Activated naive CD8-positive, alpha-beta T cell treated with anti-CD3 and anti-CD28 coated beads, Interleukin-2, amount 50 U/mL, for 24 hours (primary cell): ENCODE data around the gene AOC3.

Source experiments
- ATAC-seq: fragments of 150-1000 bp; cut with Tn5 transposase; one replicate; pipeline ENCODE4 v1.10.0; 2021
- DNase-seq: peaks from one replicate; pipeline ENCODE4 v3.0.0; 2021
- H3K27ac Mint-ChIP-seq: one replicate; pipeline ENCODE4 v1.8.0; 2021; ENCODE audit warnings: mild to moderate bottlenecking, mixed read lengths
- H3K27me3 Mint-ChIP-seq: one replicate; pipeline ENCODE4 v1.8.0; 2021; ENCODE audit warnings: mixed read lengths
- H3K36me3 Mint-ChIP-seq: one replicate; pipeline ENCODE4 v1.8.0; 2021; ENCODE audit warnings: low read depth, mixed read lengths
- H3K4me1 Mint-ChIP-seq: one replicate; pipeline ENCODE4 v1.8.0; 2021; ENCODE audit warnings: mixed read lengths
- H3K4me3 Mint-ChIP-seq: one replicate; pipeline ENCODE4 v1.8.0; 2021; ENCODE audit warnings: mild to moderate bottlenecking, moderate library complexity, mixed read lengths
- H3K9me3 Mint-ChIP-seq: one replicate; pipeline ENCODE4 v1.8.0; 2021; ENCODE audit warnings: mixed read lengths

Gene AOC3

GRCh38 chr17:42832934-42833766, 17.8 kb upstream of the AOC3 start, which contains the start of gene PSME3:
PSME3 (plus strand) TSS chr17:42833397; CDS start chr17:42833632, 235 bp downstream.
- H3K27me3 Mint-ChIP-seq: no peaks in the 10 kb centered on the region
- H3K27ac Mint-ChIP-seq: peak within 1 kb of the TSS; percentile 99
- no peaks in the 10 kb centered on the region for H3K9me3 Mint-ChIP-seq
- ATAC-seq (peak; percentile 93), DNase-seq (peak; percentile 92)
- peaks cover 33% of the 10 kb centered on the region for H3K36me3 Mint-ChIP-seq
- peaks cover 31% of the 10 kb centered on the region for H3K4me1 Mint-ChIP-seq
- H3K4me3 Mint-ChIP-seq: peak within 1 kb of the TSS; percentile 96

DNA sequence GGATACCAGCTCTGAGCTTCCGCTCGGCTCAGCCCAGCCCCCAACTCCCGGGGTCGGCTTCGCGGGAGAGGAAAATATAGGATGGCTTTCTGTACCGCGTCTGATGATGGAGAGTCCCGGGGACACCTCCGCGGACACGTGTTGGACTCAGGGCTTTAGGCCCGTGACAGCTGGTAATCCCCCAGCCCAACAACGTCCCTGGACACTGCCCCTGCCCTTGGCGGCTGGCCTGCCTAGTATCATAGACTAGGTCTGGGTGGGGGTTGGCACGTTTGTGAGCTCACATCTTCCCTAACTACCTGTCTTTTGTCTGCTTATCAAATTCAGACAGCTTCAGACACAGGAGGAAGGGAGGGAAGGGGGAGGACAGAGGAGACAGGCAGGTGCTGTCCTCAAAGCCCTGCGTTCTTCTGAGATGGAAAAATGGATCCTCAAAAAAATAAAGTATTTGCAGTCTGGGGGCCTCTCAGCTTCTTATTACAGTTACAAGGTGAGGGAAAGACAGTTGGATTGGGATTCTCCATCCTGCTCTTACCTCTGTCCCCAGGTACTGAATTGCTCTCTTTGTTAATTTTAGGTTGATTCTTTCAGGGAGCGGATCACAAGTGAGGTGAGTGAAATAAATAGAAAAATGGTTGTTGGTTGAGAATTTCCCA, 17.1 kb upstream of the AOC3 start:
- Mint-ChIP-seq H3K4me1 (peaks cover 31% of the 10 kb centered on the region), H3K4me3 (peak overlapping the region; percentile 96), H3K27me3 (no peaks in the 10 kb centered on the region), H3K36me3 (peaks cover 39% of the 10 kb centered on the region), H3K9me3 (no peaks in the 10 kb centered on the region), H3K27ac (peak overlapping the region; percentile 99)
- DNase-seq: peak; percentile 16
- ATAC-seq: no peak

DNA sequence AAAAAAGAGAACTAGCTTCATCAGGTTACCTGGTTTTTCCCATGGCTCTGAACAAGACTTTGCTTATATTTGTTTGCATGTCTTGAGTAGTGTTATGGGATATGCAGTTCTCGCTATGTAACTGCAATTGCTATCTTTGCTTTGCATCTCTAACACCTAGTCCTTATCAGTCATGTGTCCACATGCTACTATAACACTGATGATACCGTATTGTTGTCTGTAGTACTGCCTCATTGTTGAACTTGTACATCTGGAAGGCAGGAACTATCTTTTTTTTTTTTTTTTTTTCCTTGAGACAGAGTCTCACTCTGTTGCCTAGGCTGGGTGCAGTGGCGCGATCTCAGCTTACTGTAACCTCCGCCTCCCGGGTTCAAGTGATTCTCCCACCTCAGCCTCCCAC, 15.3 kb upstream of the AOC3 start:
- peaks cover 49% of the 10 kb centered on the region for H3K36me3 Mint-ChIP-seq
- no peak overlapping the region for H3K27ac Mint-ChIP-seq
- no peak for ATAC-seq
- DNase-seq: no peak
- H3K27me3 Mint-ChIP-seq: no peaks in the 10 kb centered on the region
- no peak overlapping the region for H3K4me3 Mint-ChIP-seq
- no peaks in the 10 kb centered on the region for H3K9me3 Mint-ChIP-seq
- peaks cover 33% of the 10 kb centered on the region for H3K4me1 Mint-ChIP-seq

DNA sequence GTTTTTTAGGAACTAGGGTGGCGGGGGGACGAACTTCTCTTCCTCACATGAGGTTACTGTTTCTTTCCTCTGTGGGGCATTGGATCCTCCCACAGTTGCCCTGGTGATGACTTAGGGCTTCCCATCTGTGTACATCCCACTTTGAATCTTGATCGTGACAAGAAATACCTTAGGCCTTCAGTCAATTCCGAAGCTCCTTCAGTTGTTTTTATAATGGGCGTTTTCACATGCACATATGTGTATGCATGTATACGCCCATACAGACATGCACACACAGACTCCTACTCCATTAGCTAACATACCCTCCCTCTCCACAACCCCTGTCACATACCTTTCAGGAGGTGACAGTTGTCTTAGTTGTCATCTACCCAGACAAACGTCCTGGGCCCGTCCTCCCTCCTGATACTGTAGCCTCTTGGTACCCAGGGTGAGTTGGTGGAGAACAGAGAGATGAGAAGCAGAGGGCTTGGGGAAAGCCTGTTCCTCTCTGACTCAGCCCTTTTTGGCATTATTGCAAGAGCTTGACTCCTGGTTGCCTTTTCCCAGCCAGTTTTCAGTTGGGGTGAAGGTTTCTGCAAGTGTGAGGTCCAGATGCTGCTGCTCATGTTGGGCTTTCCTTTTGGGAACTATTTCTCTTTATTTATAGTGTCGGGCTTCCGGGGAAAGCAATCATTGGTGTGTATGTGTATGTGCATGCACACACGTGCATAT, 8.9 kb upstream of the AOC3 start:
- Mint-ChIP-seq H3K27me3 (no peaks in the 10 kb centered on the region), H3K9me3 (no peaks in the 10 kb centered on the region), H3K27ac (peak overlapping the region; percentile 46), H3K4me1 (peaks cover 27% of the 10 kb centered on the region), H3K36me3 (peaks cover 63% of the 10 kb centered on the region), H3K4me3 (no peak overlapping the region)
- no peak for ATAC-seq
- DNase-seq: no peak

GRCh38 chr17:42843358-42843934, 7.6 kb upstream of the AOC3 start:
- no peak overlapping the region for H3K4me3 Mint-ChIP-seq
- no peaks in the 10 kb centered on the region for H3K9me3 Mint-ChIP-seq
- peaks cover 25% of the 10 kb centered on the region for H3K4me1 Mint-ChIP-seq
- H3K27me3 Mint-ChIP-seq: no peaks in the 10 kb centered on the region
- H3K36me3 Mint-ChIP-seq: peaks cover 51% of the 10 kb centered on the region
- DNase-seq (no peak), ATAC-seq (no peak)
- H3K27ac Mint-ChIP-seq: no peak overlapping the region

GRCh38 chr17:42844271-42844670, 6.7 kb upstream of the AOC3 start, which contains the start of gene AOC2:
AOC2 (plus strand) TSS chr17:42844580; CDS start chr17:42844627, 47 bp downstream.
- Mint-ChIP-seq H3K27ac (no peak within 1 kb of the TSS), H3K4me1 (peaks cover 25% of the 10 kb centered on the region), H3K27me3 (no peaks in the 10 kb centered on the region), H3K4me3 (no peak within 1 kb of the TSS), H3K36me3 (peaks cover 43% of the 10 kb centered on the region), H3K9me3 (no peaks in the 10 kb centered on the region)
- ATAC-seq: no peak
- no peak for DNase-seq

DNA sequence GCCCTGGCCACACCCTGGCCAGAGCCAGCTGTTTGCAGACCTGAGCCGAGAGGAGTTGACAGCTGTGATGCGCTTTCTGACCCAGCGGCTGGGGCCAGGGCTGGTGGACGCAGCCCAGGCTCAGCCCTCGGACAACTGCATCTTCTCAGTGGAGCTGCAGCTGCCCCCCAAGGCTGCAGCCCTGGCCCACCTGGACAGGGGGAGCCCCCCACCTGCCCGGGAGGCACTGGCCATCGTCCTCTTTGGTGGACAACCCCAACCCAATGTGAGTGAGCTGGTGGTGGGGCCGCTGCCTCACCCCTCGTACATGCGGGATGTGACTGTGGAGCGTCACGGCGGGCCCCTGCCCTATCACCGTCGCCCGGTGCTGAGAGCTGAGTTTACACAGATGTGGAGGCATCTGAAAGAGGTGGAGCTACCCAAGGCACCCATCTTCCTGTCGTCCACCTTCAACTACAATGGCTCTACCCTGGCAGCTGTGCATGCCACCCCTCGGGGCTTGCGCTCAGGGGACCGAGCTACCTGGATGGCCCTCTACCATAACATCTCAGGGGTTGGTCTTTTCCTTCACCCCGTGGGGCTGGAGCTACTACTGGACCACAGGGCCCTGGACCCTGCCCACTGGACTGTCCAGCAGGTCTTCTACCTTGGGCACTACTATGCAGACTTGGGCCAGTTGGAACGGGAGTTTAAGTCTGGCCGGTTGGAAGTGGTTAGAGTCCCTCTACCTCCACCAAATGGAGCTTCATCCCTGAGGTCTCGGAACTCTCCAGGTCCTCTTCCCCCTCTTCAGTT, 6.0 kb upstream of the AOC3 start:
- Mint-ChIP-seq H3K27me3 (no peaks in the 10 kb centered on the region), H3K4me1 (peaks cover 23% of the 10 kb centered on the region), H3K27ac (no peak overlapping the region), H3K9me3 (no peaks in the 10 kb centered on the region), H3K36me3 (peaks cover 39% of the 10 kb centered on the region), H3K4me3 (no peak overlapping the region)
- DNase-seq (no peak), ATAC-seq (no peak)

DNA sequence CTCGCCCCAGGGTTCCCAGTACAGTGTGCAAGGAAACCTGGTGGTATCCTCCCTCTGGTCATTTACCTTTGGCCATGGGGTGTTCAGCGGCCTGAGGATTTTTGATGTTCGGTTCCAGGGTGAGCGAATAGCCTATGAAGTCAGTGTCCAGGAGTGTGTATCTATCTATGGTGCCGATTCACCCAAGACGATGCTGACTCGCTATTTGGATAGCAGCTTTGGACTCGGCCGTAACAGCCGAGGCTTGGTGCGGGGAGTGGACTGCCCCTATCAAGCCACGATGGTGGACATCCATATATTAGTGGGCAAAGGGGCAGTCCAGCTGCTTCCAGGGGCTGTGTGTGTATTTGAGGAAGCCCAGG, 5.5 kb upstream of the AOC3 start:
- peaks cover 38% of the 10 kb centered on the region for H3K36me3 Mint-ChIP-seq
- H3K9me3 Mint-ChIP-seq: no peaks in the 10 kb centered on the region
- H3K4me3 Mint-ChIP-seq: peak overlapping the region; percentile 19
- peaks cover 26% of the 10 kb centered on the region for H3K4me1 Mint-ChIP-seq
- peaks cover 3% of the 10 kb centered on the region for H3K27me3 Mint-ChIP-seq
- H3K27ac Mint-ChIP-seq: peak overlapping the region; percentile 84
- peak; percentile 1 for ATAC-seq
- no peak for DNase-seq

DNA sequence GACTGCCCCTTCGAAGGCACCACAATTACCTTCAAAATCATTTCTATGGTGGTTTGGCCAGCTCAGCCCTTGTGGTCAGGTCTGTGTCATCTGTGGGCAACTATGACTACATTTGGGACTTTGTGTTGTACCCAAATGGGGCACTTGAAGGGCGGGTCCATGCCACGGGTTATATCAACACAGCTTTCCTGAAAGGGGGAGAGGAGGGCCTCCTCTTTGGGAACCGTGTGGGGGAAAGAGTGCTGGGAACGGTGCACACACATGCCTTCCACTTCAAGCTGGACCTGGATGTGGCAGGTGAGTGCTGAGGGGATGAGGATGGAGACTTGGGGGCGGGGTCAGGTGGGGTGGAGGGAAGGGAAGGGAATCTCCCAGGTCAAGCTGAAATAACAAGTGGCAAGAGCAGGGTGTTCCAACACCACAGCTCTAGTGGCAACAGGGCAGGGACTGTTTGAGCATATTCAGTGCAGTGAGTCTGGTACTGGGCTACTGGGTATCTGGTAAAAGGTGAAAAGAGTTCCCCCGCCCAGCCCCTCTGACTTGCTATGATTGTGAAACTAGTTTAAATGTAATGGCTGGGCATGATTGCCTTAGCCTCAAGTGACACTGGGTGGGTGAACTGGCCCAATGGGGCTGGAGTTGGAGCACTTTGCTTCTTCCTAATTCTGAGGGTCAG, 4.9 kb upstream of the AOC3 start:
- H3K4me1 Mint-ChIP-seq: peaks cover 26% of the 10 kb centered on the region
- H3K27ac Mint-ChIP-seq: peak overlapping the region; percentile 84
- peaks cover 3% of the 10 kb centered on the region for H3K27me3 Mint-ChIP-seq
- H3K4me3 Mint-ChIP-seq: peak overlapping the region; percentile 19
- ATAC-seq (peak; percentile 89), DNase-seq (peak; percentile 69)
- peaks cover 37% of the 10 kb centered on the region for H3K36me3 Mint-ChIP-seq
- no peaks in the 10 kb centered on the region for H3K9me3 Mint-ChIP-seq

- Mint-ChIP-seq H3K4me1 (peaks cover 26% of the 10 kb centered on the region), H3K4me3 (no peak overlapping the region), H3K27me3 (peaks cover 3% of the 10 kb centered on the region), H3K27ac (no peak overlapping the region), H3K36me3 (peaks cover 30% of the 10 kb centered on the region), H3K9me3 (no peaks in the 10 kb centered on the region)
- ATAC-seq (no peak), DNase-seq (no peak)
Measured at GRCh38 chr17:42846594-42847280, 4.3 kb upstream of the AOC3 start.

DNA sequence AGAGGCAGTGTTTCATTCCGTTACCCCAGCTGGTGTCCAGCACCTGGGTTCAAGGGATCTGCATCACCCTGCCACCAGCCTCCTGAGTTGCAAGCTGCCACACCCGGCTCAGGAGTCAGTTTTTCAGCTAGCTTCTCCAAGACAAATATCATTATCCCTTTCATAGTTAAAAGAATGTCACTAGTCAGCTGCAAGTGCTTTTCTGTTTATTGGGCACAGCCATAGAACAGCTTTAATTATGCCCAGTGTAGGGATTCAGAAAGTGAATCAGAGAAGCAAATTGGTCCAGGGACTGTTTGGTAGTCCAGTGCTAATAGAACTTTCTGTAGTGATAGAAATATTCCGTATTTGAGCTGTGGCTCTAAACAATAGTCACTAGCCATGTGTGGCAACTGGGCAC, 2.9 kb upstream of the AOC3 start:
- ATAC-seq: no peak
- no peak overlapping the region for H3K4me3 Mint-ChIP-seq
- H3K4me1 Mint-ChIP-seq: peaks cover 26% of the 10 kb centered on the region

GRCh38 chr17:42849031-42849430, 2.0 kb upstream of the AOC3 start:
- ATAC-seq: no peak
- Mint-ChIP-seq H3K36me3 (peaks cover 10% of the 10 kb centered on the region), H3K27ac (no peak overlapping the region), H3K4me3 (no peak overlapping the region), H3K27me3 (peaks cover 3% of the 10 kb centered on the region), H3K4me1 (peaks cover 26% of the 10 kb centered on the region), H3K9me3 (no peaks in the 10 kb centered on the region)
- no peak for DNase-seq

More for the DNA sequence above, 2.9 kb upstream of the AOC3 start:
- Mint-ChIP-seq H3K9me3 (no peaks in the 10 kb centered on the region), H3K36me3 (peaks cover 17% of the 10 kb centered on the region), H3K27ac (no peak overlapping the region), H3K27me3 (peaks cover 3% of the 10 kb centered on the region)
- no peak for DNase-seq
